CD1c-positive myeloid dendritic cell (primary cell): Measurements from ENCODE around the gene WASF3.
A peak's percentile ranks its signal among the peaks of the same experiment; 100 is the strongest.

Experiments
- DNase-seq: peaks from one replicate; pipeline ENCODE4 v3.0.0-alpha.2; 2016; ENCODE audit errors: extremely low spot score

Gene WASF3

GRCh38 chr13:26681036-26681435 is 123.6 kb downstream of the WASF3 start:
- no peak for DNase-seq

- no peak for DNase-seq
These were observed 125.1 kb downstream of the WASF3 start for GRCh38 chr13:26682606-26683005.

- DNase-seq, result no peak
These were observed 128.1 kb downstream of the WASF3 start for GRCh38 chr13:26685606-26686005.

GRCh38 chr13:26686285-26686684 is 128.8 kb downstream of the WASF3 start:
- DNase-seq, result no peak

GRCh38 chr13:26688286-26688685 is 130.8 kb downstream of the WASF3 start:
- DNase-seq, result no peak

- no peak for DNase-seq
These were observed 131.5 kb downstream of the WASF3 start for GRCh38 chr13:26688980-26689379.

- no peak for DNase-seq
These were observed 136.4 kb downstream of the WASF3 start for GRCh38 chr13:26693749-26694463.

- DNase-seq, result no peak
These were observed 137.3 kb downstream of the WASF3 start for GRCh38 chr13:26694609-26695359.

- DNase-seq, result no peak
These were observed 137.8 kb downstream of the WASF3 start for GRCh38 chr13:26695360-26695705.

- no peak for DNase-seq
These were observed 138.4 kb downstream of the WASF3 start for GRCh38 chr13:26695891-26696311.

- no peak for DNase-seq
These were observed 139.8 kb downstream of the WASF3 start for GRCh38 chr13:26697069-26697955.

- DNase-seq, result peak; percentile 84
These were observed 141.1 kb downstream of the WASF3 start for GRCh38 chr13:26698392-26699196.

- no peak for DNase-seq
These were observed 141.7 kb downstream of the WASF3 start for GRCh38 chr13:26699197-26699490.

- DNase-seq, result no peak
These were observed 148.1 kb downstream of the WASF3 start for GRCh38 chr13:26705536-26705935.

GRCh38 chr13:26706381-26706780 is 148.9 kb downstream of the WASF3 start:
- DNase-seq, result no peak

GRCh38 chr13:26707122-26708006 is 149.9 kb downstream of the WASF3 start:
- DNase-seq, result peak; percentile 31

- no peak for DNase-seq
These were observed 150.5 kb downstream of the WASF3 start for GRCh38 chr13:26708007-26708297.

GRCh38 chr13:26709461-26709860 is 152.0 kb downstream of the WASF3 start:
- DNase-seq, result no peak

- DNase-seq, result no peak
These were observed 152.7 kb downstream of the WASF3 start for GRCh38 chr13:26710166-26710565.

GRCh38 chr13:26711211-26711610 is 153.7 kb downstream of the WASF3 start:
- DNase-seq, result no peak

GRCh38 chr13:26713341-26713740 is 155.9 kb downstream of the WASF3 start:
- no peak for DNase-seq
